ENCODE results near the gene SIRPA.

Gene SIRPA

DNA sequence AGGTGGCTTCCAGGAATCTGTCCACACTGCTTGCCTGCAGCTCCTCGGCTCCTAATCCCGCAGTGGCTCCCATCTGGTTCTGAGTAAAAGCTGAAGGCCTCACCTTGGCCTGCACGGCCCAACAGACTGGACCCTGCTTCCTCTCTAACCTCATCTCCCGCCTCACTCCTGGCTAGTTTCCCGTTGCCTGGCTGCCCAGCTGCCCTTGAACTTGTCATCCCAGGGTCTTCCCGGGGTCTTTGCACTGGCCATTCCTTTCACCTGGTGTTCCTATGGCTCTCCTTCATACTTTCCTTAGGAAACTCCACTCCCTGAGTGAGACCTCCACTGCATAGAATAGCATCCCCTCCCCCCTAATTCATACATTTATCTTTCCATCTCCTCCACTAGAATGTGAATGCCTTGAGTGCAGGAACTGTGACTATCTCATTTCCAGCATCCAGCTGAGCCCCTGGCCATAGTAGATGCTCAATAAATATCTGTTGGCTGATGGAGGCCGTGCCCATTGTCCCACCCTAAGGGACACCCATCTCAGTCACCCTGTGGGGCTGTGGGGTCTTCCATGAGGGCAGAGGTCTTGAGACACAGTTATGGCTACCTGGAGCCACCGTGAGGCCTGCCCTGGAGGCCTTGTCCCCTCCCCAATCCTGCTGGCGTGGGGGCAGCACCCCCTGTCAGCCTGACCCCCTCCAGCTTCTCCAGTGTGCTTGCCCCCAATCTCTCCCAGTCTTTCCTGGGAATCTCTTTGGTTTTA is 9.1 kb upstream of the SIRPA start:
- TF ChIP-seq, protein P1, sequence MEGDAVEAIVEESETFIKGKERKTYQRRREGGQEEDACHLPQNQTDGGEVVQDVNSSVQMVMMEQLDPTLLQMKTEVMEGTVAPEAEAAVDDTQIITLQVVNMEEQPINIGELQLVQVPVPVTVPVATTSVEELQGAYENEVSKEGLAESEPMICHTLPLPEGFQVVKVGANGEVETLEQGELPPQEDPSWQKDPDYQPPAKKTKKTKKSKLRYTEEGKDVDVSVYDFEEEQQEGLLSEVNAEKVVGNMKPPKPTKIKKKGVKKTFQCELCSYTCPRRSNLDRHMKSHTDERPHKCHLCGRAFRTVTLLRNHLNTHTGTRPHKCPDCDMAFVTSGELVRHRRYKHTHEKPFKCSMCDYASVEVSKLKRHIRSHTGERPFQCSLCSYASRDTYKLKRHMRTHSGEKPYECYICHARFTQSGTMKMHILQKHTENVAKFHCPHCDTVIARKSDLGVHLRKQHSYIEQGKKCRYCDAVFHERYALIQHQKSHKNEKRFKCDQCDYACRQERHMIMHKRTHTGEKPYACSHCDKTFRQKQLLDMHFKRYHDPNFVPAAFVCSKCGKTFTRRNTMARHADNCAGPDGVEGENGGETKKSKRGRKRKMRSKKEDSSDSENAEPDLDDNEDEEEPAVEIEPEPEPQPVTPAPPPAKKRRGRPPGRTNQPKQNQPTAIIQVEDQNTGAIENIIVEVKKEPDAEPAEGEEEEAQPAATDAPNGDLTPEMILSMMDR (conservative IDR thresholded peaks at IDR 0.05; ENCODE audit: low read depth, low read length), result no peak
- H3K4me3 ChIP-seq (ENCODE audit: low read depth, low read length), result no peak overlapping the region
- no peak for DNase-seq (ENCODE audit: low read depth)

DNA sequence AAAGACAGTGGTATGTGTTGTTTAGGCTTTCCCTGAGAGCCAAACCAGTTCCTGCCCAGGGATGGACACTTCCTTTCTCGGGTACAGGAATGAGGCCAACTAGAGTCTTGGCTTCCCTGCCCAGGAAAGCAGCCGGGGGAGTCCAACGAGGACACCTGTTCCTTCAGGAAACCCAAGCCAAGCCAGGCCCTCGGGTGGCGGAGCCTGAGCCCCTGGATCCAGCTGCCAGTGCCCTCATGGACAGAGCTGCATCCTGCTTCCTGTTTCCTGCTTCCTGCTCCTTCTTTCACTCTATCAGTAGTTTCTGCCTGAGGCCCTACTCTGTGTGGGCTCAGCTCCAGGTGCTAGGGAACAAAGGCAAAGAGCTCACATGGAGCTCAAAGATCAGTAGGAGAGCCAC is 7.9 kb upstream of the SIRPA start:
- H3K4me3 ChIP-seq (ENCODE audit: low read depth, low read length), result no peak overlapping the region
- TF ChIP-seq, protein P1 (conservative IDR thresholded peaks at IDR 0.05; ENCODE audit: low read depth, low read length), result no peak
- no peak for DNase-seq (ENCODE audit: low read depth)

DNA sequence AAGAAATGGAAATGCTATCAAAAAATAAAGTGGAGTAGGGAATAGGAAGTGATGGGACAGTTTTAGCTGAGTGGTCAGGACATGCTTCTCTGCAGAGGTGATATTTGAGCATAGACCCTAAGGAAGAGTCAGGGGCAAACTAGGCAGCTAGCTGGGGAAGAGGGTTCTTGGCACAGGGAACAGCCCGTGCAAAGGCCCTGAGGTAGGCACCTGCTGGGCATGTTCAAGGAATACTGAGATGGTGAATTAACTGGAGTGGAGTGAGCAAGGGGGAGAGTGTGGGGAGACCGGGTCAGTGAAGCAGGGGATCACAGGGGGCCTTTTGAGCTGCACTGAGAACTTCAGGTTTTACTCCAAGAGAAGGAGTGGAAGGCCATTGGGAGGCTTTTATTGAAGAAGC is 7.5 kb upstream of the SIRPA start:
- DNase-seq (ENCODE audit: low read depth), result no peak
- H3K4me3 ChIP-seq (ENCODE audit: low read depth, low read length), result no peak overlapping the region
- TF ChIP-seq, protein P1 (conservative IDR thresholded peaks at IDR 0.05; ENCODE audit: low read depth, low read length), result no peak

DNA sequence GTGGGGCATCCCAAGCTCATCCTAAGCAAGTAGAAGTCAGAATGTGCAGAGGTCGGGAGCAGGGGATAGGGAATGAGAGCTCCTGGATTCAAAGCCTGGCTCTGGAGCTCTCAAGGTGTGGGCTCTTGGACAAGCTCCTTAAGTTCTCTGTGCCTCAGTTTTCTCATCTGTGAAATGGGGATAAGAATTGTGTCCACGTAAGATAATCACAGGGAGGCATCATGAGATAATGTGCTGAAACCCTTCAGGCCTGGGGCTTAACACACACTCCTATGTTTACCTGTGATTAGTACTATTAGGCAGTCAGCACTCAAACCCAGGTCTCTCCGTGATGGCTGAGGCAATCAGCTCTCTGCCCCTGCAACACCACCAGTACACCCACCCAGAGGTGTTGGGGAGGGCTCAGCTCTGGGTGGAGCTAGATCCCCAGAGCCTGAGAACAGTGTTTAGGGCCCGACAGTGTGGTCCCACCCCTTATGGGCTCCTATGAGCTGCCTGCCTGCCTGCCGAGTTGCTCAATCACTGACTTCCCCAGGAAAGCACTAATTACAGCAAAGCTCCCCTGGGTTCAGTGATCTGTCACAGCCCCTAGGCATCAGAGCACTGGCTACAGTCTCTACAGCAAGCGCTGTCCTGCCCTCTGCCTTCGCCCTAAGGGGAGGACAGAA is 6.3 kb upstream of the SIRPA start:
- TF ChIP-seq, protein P1 (conservative IDR thresholded peaks at IDR 0.05; ENCODE audit: low read depth, low read length), result no peak
- H3K4me3 ChIP-seq (ENCODE audit: low read depth, low read length), result no peak overlapping the region
- DNase-seq (ENCODE audit: low read depth), result peak; percentile 34

DNA sequence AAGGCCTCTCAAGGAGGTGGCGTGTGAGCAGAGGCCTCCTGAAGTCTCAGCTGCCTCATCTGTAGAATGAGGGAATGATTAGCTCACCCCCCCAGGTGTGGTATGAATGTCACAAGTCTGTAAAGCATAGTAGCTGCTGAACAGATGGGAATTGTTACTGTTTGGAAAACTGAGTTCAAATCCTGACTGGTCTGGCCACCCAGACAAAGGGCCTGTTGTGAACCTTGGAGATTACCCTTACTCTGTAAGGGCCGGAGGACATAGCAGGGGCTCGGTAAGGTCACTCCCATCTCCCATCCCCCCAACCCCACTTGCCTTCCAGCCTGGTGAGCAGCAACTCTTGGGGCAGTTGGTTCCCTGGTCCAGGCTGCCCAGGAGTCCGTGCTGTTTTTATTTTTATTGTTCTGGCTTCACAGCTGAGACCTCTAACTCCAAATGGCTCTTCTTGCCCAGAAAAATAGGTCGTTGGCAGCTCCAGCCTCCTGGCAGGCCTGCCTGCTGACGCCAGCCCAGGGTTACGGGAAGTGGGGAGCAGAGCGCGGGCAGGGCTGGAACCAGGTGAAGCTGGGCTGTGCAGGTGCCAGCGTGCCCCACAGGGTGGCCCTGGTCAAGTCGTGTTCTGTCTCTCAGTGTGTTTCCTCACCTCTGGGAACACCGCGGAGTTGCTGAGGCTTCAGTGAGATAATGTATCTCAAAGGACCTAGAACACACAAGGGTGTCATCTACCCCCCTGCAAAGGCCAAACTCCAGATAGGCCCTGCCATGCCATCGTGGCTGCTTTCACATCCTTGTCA is 4.5 kb upstream of the SIRPA start:
- no peak overlapping the region for H3K4me3 ChIP-seq (ENCODE audit: low read depth, low read length)
- DNase-seq (ENCODE audit: low read depth), result no peak
- TF ChIP-seq, protein P1 (conservative IDR thresholded peaks at IDR 0.05; ENCODE audit: low read depth, low read length), result no peak

DNA sequence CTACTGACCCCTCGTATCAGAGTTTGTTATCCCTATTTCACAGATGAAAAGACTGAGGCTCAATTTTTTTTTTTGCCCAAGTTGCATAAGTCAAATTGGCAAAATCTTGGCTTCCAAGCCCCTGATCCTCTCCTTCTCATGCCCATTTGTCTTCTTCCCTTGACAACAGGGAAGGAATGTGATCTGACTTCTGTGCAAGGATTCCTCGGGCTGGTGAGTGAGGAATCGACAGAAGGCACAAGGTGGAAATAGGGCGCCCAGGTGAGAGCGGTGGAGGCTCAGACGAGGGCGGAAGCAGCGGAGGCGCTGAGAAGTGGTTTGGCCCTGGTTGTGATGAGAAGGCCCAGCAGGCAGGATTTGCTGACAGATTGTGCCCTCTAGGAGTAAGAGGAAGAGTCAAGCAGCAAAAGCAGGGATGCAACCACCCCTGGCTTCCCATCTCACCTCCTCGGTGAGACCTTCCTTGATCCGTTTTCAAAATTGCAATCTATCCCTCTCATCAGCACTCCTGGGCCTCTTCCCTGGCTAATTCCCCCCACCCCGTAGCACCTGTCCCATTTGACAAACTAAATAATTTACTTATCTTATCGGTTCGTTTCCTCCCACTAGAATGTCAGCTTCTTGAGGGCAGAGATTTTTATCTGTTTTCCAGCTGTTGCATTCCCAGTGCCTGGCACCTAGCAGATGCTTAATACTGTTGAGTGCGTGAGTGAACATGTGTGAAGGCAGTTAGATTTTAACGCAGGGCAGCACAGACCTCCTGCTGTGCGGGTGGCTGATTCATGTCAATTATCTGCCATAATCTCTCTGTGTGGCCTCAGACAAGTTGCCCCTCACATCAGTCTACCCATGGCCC is 3.7 kb upstream of the SIRPA start:
- DNase-seq (ENCODE audit: low read depth), result no peak
- TF ChIP-seq, protein P1 (conservative IDR thresholded peaks at IDR 0.05; ENCODE audit: low read depth, low read length), result no peak
- no peak overlapping the region for H3K4me3 ChIP-seq (ENCODE audit: low read depth, low read length)

Measured in choroid plexus epithelial cell (primary cell).